GM20000 (cell line): ENCODE data around the gene ACSS3.

Source experiments
- DNase-seq: peaks from one replicate; pipeline ENCODE4 v3.0.0; 2012; ENCODE audit warnings: low spot score
- TF ChIP-seq, protein P1 (sequence below): IDR thresholded peaks from 2 replicates; pipeline ENCODE4 v1.5.1; 2012; ENCODE audit warnings: mild to moderate bottlenecking, control low read depth; ENCODE audit errors: extremely low read depth, missing control alignments

The ACSS3 gene

DNA sequence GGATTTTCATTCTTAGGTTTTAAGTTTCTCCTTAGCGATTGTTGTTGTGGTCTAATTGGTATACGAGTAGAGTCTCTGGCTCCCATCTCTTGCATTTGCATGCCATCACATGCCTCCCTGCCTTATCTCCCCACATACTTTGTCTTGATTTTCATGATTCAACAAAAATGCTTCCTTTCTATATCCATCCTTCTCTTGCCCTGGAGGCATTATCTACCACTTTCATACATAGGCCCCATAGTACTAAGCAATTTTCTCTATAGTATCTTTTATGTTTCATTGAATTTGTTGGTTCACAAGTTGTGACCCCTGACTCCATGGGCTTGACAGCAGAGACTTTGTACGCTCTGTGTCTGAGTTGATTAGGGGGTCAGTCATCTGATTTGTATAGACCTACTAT lies 226.1 kb downstream of the ACSS3 start:
- TF ChIP-seq, protein P1, sequence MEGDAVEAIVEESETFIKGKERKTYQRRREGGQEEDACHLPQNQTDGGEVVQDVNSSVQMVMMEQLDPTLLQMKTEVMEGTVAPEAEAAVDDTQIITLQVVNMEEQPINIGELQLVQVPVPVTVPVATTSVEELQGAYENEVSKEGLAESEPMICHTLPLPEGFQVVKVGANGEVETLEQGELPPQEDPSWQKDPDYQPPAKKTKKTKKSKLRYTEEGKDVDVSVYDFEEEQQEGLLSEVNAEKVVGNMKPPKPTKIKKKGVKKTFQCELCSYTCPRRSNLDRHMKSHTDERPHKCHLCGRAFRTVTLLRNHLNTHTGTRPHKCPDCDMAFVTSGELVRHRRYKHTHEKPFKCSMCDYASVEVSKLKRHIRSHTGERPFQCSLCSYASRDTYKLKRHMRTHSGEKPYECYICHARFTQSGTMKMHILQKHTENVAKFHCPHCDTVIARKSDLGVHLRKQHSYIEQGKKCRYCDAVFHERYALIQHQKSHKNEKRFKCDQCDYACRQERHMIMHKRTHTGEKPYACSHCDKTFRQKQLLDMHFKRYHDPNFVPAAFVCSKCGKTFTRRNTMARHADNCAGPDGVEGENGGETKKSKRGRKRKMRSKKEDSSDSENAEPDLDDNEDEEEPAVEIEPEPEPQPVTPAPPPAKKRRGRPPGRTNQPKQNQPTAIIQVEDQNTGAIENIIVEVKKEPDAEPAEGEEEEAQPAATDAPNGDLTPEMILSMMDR: no peak
- no peak for DNase-seq
